ENCODE results near the gene LGI4.

- TF ChIP-seq CTCF (IDR thresholded peaks at IDR 0.05; ENCODE audit: low read depth, low read length, missing input control) = no peak
- no peak for TF ChIP-seq RAD21 (IDR thresholded peaks at IDR 0.05)
- TF ChIP-seq MAX (IDR thresholded peaks at IDR 0.05) = no peak
- no peak for TF ChIP-seq RXRA (IDR thresholded peaks at IDR 0.05)
- no peak for TF ChIP-seq TAF1 (conservative IDR thresholded peaks at IDR 0.05)
- TF ChIP-seq HNF4G (IDR thresholded peaks at IDR 0.05) = no peak
- TF ChIP-seq ZBTB33 (IDR thresholded peaks at IDR 0.05) = no peak
- TF ChIP-seq GABPA (IDR thresholded peaks at IDR 0.05 in 1 of 2, conservative IDR thresholded peaks at IDR 0.05 in 1 of 2) = no peak
- no peak for TF ChIP-seq SP1 (IDR thresholded peaks at IDR 0.05)
- TF ChIP-seq REST (IDR thresholded peaks at IDR 0.05) = no peak
- TF ChIP-seq ATF3 (IDR thresholded peaks at IDR 0.05) = no peak
- TF ChIP-seq FOXA1 (IDR thresholded peaks at IDR 0.05) = no peak
- no peak for TF ChIP-seq EGR1 (IDR thresholded peaks at IDR 0.05; ENCODE audit: low read depth in 2 of 2)
These were observed 22.6 kb upstream of the LGI4 start for GRCh38 chr19:35157431-35157830.
